NCI-H1694 treated with DMSO at 0.1 percent for 48 hours (cell line): Measurements from ENCODE around the gene FAM168B.
A peak's percentile ranks its signal among the peaks of the same experiment; 100 is the strongest.
"Not testable (repeated sequence)": the region's sequence is repeated elsewhere in the genome, so short reads cannot be mapped to it uniquely, and the experiment has no call there.

Experiments
- DNase-seq: peaks from one replicate; lab custom pipeline; 2025; lab: John Stamatoyannopoulos, UW

FAM168B gene, protein sequence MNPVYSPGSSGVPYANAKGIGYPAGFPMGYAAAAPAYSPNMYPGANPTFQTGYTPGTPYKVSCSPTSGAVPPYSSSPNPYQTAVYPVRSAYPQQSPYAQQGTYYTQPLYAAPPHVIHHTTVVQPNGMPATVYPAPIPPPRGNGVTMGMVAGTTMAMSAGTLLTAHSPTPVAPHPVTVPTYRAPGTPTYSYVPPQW

DNA sequence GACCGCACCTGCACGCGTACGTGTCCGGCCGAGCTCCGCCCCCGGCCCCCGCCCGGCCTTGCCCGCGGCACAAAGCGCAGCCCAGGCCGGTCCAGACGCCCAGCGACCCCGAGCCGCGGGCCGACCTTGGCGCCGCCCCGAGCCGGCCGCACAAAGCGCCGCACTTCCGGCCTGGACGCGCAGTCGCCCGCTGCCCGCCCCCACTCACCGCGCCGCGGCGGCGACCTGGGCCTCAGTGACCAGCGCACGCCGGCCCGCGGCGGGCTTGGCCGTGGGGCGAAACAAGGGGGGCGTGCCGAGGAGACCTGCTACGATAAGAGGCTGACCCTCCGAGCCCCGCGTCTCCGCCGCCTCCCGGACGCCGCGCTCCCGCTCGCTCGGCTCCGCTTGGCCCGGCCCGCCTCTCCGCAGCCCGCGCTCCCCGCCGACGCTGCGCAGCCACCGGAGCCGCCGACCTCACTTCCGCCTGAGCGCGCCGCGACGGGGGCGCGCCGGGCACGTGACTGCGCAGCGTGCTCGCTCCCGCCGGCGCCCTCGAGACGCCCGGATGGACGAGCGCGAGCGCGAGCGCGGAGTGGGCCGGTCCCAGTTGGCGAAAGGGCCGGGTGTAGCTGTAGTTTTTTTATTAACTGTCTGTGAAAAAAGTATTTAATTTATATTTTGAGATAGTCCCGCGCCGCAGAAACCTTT is at the start of gene FAM168B:
Gene FAM168B (minus strand): TSS at position 455 of the 690 bp plus-strand sequence. CDS start 10,814 bp downstream, outside the sequence.
- DNase-seq: peak; percentile 77

DNA sequence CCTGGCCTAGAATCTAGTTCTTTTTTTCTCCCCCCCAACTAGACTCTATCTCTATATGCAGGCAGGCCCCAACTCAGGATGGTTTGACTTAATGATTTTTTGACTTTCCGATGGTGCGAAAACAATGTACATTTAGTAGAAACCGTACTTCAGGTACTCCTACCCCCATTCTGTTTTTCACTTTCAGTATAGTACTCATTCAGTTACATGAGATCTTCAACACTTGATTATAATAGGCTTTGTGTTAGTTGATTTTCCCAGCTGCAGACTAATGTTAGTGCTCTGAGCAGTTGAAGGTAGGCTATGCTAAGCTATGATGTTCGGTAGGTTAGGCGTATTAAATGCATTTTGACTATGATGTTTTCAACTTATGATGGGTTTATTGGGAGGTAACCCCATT is 49.6 kb upstream of the FAM168B start:
- DNase-seq: no peak

DNA sequence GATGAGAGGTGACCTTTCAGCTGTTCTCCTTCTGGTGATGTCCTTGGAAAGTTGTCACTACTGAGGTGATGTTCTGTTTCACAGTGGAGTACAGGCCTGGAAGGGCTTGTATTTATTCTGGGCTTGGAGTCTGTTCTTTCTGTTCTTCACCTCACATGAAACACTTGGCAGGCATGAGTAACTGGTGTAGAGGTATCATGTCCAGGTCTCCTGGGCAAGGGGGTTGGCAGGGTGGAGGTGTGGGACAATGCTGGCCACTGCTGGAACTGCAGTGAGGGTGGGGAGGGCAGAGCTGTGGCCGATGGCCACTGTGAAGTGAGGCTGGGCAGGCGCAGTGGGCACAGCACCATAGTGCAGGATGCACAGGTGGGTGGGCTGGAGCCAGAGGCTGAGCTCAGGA is 47.3 kb upstream of the FAM168B start:
- no peak for DNase-seq

DNA sequence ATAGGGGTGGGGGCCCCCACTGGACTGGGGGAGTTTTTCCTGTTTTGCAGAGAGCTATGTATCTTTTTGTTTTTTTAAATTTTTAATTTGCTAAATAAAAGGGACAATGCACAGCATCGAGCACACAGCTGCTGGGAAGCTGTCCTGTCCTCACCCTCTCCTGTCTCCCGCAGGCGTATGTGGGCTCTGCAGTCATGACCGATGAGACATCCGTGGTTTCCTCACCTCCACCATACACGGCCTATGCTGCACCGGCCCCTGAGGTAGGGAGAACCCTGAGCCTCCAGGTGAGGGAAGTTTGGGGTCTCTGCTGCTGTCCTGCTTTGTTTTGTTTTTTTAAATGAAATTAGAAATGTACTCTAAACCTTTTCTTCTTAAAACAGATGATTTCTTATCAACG is 39.5 kb upstream of the FAM168B start:
- no peak for DNase-seq

DNA sequence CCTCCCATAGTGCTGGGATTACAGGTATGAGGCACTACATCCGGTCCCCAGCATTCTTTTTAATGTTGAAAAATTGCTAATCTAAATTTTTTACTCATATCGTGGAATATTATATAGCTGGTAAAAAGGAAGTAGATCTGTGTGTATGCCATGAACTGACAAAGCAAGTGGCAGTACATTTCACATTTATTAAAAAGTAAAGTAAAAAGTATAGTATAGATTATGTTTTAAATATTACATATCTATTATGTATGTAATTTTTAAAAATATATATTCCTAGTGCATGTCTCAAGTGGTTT is 37.0 kb upstream of the FAM168B start:
- no peak for DNase-seq

DNA sequence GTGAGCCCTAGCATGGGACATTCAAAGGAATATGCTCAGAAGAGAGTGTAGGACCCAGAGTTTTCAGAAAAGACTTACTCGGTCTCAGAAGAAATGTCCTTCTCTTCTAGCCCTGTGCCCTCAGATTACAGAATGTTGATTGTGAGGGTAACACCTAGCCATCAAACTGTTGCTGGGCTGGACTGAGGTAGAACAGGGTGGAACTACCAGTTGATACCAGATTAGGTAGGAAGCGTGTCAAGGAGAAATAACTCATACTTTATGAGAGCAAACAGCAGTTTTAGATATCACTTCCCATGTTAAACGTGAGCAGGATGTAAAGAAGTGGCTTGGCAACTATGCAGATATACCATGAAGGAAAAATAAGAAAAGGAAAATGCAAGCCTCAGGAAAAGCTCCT is 34.7 kb upstream of the FAM168B start:
- no peak for DNase-seq

DNA sequence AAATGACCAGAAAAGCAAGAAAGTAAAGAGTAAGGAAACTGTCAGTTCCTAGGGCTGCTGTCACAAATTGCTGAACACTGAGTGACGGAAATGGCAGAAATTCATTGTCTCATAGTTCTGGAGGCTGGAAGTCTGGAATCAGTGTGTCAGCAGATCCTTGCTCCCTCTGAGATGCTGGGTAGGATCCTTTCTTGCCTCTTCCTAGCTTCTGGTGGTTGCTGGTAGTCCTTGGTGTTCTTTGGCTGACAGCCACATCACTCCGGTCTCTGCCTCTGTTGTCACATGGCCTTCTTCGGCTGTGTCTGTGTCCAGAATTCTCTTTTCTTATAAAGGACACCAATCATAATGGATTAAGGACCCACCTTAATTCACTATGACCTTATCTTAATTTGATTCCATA is 33.8 kb upstream of the FAM168B start:
- DNase-seq: no peak

DNA sequence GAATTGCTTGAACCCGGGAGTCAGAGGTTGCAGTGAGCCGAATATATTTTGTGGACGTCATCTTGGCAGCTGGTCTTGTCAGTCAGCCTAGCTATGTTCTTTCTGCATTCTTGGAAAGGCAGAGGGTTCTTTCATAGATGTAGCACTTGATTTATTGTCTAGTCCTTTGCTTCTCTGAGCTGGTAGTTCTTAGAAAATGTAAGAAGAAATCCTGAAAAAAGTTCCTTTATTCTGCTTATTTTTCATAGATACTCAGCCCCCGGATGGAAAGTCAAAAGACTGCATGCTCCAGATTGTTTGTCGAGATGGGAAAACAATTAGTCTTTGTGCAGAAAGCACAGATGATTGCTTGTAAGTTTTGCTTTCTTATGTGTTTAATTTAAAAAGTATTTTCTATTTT is 33.2 kb upstream of the FAM168B start:
- DNase-seq: no peak

DNA sequence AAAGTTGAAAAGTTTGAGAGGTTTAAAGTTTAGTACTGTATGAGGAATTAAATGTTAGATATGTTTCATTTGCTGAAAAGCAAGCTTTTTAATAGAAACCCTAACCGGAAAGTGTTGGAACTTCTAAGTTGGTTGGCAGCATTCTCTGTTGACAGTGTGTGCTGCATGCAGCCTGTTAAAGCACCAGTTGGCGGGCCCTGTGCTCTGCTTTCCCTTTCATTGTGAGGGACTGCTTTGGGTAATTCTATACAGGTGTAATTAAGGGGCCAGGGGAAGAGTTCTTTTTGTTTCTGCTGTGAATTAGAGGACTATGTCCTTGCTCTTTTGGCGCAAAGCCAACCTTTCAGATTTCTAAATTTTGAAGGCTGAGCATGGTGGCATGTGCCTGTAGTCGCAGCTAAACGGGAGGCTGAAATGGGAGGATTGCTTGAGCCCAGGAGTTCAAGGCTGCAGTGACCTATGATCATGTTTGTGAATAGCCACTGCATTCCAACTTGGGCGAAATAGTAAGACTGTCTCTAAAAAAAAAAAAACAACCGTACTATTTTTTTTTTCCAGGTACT is 32.0 kb upstream of the FAM168B start:
- DNase-seq: no peak

DNA sequence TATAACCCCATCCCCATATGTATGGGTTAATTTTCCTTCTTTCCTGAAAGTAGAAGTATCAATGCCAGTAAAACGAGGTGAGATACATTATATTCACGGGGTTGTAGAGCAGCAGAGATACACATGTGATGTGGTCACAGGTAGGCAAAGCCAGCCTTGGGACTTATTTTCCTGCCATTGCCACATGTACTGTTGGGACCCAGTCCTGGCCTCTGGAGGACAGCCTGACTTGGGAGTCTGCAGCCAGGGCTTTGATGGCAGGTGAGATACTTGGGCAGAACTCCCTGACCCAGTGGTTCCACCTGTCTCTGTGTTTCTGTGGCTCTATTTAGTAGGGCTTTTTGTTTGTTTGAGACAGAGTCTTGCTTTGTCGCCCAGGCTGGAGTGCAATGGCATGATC is 29.9 kb upstream of the FAM168B start:
- no peak for DNase-seq

DNA sequence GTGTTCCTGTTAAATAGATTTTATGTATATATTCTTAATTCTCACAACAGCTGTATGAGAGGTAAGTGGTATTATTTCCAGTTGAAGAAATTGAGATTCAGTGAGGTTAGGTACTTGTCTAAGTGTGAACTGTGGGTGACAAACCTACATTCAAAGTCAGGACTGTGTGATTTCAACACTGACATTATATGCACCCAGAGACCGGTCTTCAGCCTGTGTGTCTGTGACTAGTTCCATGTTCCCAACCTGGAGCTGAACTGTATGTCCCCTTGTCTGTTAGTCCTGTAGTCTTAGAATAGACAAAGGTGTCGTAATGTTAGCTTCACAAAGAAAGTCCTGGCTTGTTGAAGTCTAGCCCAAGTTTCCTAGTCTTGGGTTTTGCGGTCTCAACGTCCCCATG is 29.2 kb upstream of the FAM168B start:
- no peak for DNase-seq

DNA sequence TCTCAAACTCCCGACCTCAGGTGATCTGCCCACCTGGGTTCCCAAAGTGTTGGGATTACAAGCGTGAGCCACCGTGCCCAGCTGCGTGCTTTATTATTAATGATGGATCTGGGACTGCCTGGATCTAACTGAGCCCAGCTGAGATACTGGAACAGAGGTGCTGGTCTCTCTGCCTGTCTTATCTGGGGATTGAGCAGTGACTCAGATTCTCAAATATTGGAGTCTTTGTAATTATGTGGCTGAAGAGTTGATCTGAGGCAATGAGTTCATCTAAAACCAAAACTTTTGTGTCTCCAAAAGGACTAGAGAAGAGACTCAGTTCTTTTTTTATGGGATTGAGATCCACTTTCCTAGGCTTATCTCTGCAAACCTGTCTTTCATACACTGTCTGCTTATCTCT is 28.2 kb upstream of the FAM168B start:
- no peak for DNase-seq

DNA sequence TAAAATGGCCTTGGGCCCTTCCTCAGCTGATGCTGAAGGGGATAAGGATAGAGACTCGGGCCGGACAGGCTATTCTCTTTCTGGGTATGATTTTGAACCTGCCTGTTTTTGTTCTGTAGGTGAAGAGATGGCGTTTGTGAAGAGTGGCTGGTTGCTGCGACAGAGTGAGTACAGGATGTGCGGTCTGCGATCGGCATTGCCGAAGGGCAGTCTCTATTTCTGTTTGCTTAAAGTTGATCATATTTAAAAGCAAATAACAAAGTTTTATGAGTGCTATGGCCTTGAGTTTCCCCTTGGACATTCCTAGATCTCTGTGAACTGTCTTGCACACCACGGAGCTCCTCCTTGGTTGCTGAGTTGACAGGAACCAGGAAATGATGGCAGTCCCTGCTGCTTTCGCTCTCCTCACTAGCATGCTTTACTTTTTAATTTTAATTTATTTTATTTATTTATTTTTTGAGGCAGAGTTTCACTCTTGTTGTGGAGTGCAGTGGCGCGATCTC is 27.6 kb upstream of the FAM168B start:
- no peak for DNase-seq

DNA sequence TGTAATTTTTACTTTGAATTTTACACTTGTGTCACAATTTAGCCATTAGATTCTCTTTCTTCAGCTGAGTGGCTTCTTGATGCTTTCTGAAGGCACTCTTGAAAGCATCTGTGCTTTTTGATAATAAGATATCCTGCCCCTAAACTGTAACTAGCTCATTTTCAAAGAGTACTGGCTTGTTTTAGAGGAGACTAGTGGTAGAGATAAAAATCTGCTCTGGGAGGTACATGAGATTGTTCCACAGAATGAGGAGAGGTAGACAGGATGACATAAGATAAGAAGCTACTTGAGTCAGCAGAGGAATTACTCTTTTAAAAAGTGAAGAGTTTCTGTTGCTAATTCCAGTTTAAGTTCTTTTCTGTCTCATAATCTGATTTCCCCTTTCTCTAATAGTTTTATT is 22.5 kb upstream of the FAM168B start:
- DNase-seq: no peak

DNA sequence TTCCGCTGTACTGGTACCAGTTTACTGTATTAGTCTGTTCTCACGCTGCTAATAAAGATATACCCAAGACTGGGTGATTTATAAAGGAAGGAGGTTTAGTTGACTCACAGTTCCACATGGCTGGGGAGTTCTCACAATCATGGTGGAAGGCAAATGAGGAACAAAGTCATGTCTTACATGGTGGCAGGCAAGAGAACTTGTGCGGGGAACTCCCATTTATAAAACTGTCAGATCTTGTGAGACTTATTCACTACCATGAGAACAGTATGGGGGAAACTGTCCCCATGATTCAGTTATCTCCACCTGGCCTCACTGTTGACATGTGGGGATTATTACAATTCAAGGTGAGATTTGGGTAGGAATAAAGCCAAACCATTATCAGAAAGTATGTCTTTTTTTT is 21.7 kb upstream of the FAM168B start:
- not testable (repeated sequence) for DNase-seq

DNA sequence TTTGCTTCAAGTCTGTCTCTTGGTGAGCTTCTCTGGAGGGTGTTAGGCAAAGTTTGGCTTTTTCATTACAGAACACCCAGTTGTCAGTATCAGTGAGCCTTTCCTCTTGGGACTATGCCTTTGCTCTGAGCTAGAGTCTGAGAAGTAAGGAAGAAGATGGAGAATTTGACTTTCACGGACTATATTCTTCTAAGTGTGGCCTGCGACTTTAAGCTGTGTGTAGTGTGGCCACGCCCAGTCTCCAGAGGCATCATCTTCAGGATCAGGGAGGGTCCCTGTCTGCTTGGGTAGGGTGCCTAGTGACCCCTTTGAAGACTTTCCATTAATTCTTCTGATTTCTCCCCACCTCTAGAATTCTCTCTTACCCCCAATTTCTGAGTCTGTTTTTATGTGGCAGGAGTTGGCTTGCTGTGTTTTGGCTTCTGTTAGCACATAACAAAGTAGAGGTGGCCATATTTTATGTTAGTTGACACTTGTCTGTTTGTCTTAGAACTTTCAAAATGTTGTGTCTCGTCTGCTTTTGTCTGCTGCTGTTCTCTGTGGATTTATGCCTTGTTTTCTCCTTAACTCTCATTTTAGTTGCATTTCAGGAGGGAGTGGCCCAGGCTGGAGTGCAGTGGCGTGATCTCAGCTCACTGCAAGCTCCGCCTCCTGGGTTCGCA is 20.4 kb upstream of the FAM168B start:
- no peak for DNase-seq

DNA sequence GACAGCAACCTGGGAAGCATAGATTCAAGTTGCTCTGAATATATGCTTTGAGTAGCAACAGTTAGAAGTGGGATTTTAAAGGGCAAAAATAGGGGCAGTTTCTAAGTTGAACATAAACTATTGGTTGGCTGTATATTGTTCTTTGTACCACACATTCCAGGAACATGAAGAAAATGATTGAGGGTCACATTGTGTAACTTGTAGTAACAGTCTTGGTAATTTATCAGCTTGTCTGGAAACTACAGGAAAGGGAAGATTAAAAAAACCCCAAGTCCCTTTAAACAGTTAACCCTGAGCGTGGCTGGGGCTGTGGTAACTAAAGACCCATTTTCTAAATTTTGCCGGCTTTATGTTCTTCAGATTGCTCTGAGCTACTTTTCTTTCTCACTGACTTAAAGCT is 19.3 kb upstream of the FAM168B start:
- DNase-seq: no peak

DNA sequence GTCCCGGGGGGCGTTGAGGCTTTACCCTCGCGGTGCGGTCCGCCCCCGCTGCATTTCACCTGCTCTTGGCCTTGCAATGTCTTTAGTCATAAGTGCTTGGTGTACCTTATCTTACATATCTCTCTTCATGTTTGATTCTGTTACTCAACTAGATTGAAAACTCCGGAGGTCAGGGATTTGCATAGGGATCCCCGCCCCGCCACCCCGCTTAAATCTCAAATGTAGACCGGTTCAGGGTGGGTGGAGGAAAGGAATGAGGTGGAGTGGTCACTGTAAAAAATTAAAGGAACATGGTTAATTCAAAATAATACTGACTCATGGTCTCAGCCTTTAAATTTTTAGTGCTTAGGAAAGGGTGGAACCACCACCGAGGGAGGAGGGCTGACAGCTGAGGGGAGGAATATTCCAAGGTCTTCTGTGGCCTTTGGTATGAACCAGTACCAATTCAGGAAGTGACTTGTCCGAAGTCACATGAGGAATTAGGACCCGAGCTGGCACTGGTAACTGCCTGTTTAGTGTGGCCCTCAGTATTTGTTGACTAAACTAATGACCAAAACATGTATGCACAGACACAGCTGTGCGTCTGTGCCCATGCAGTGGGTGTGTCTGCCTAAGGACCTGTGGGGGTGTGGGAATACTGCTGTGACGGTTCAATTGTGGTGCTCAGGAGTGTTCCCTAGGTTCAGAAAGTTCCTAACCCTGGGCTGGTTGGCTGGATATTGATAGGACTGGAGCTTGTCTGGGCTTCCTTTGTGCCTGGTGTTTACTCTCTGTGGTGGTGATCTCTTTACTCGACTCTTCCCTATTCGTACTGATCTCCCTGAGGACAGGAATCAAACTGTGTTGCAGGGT is 12.9 kb upstream of the FAM168B start:
- no peak for DNase-seq

DNA sequence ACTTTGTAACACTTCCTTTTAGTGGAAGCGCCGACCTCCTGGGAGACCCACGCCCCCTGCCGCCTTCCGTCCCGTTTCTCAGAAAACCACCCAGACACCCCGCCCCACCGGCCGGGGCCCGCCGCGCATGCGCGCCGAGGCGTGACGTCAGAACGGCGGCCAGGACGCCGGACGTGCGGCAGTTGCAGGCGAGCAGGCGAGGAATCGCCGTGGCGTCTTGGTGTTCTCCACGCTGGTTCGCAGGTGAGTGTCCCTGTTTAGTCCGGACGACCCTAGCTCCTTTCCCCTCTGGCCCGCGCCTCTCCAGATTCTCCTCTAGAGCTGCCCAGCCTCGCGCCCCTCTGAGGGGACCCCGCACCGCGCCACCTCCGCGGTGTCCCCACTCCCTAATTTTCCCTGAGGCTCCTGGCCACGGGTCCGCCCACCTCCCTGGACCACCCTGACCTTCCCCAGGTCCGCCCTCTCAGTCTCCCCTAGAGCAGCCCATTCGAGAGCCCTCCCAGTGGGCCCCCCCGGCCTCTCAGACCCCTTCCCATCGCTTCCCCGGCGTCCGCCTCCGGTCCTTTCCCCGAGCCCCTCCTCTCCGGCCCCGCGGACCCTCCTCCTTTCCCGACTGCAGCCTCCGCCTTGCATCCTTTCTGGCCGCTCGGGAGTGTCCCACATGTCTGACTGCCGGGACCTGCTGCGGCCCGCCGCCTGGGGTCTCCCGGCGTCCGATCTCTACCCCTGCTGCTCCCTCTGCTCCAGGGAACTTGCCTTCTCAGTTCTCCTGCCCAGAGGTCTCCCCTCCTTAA is 12.1 kb upstream of the FAM168B start, which contains the start of gene PLEKHB2:
Gene PLEKHB2 (plus strand): TSS at position 181 of the 794 bp plus-strand sequence. CDS start 15,606 bp downstream, outside the sequence.
- DNase-seq: peak; percentile 89

DNA sequence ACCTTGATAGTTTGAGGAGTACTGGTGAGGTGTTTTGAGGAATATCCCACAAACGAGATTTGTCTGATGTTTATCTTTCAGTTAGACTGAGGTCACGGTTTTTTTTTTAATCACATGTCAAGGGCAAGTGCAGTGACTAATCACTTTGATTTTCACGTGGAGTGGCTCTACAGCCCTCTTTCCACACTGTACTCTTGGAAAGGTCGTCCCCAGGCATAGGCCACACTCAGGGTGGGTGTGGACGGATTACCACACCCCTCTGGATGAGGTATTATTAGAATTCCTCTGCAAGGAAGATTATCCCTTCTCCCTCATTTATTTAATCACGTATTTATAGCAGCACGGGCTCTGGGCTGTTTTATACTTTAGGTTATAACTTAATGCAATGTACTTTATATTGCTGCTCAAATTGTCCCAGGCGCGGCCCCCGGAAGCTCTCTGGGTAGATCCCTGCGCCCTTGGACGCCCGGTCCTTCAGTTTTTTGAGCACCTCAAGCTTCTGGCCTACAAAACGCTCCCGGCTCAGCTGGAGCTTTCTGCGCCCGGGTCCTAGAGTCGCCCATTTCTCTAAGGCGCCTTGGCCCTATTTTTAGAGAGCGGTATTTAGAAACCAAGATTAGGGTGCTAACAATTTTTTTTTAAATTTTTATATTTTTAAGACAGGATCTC is 11.4 kb upstream of the FAM168B start:
- DNase-seq: peak; percentile 89

DNA sequence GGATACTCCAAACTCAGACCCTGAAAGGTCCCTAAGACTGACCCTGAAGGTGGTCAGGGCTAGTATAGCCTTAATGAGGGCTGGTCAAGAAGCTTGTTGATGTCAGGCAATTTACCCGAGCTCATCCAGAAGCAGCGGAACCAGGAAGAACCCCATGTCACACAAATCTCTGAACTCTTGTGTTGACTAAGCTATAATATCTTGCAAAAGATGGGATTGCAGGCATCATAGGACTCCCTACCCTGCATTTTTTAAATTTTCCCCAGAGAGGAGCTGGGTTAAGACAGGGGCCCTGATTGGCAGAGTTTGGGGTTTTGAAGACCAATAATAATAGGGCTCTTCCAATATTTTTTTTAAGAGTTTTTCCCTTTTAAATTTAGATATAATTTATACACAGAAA is 9.9 kb upstream of the FAM168B start:
- DNase-seq: no peak
